GM19240 (cell line): ENCODE data around the gene ATAD1.
"Not testable (repeated sequence)": the region's sequence is repeated elsewhere in the genome, so short reads cannot be mapped to it uniquely, and the experiment has no call there.

Source experiments
- DNase-seq: peaks from one replicate; pipeline ENCODE4 v3.0.0; 2011; ENCODE audit warnings: low spot score; ENCODE audit not compliant: insufficient read length

The ATAD1 gene

GRCh38 chr10:87803328-87803727 lies 14.7 kb downstream of the ATAD1 start:
- no peak for DNase-seq

GRCh38 chr10:87801813-87802435 lies 16.1 kb downstream of the ATAD1 start:
- not testable (repeated sequence) for DNase-seq

- no peak for DNase-seq
These were observed 18.2 kb downstream of the ATAD1 start for GRCh38 chr10:87799860-87800259.

- DNase-seq, result no peak
These were observed 19.9 kb downstream of the ATAD1 start for GRCh38 chr10:87798082-87798481.

- no peak for DNase-seq
These were observed 23.7 kb downstream of the ATAD1 start for GRCh38 chr10:87794285-87794684.

- DNase-seq, result no peak
These were observed 27.8 kb downstream of the ATAD1 start for GRCh38 chr10:87790185-87790584.

- DNase-seq, result no peak
These were observed 31.6 kb downstream of the ATAD1 start for GRCh38 chr10:87786421-87786820.

GRCh38 chr10:87782721-87783120 lies 35.3 kb downstream of the ATAD1 start:
- DNase-seq, result no peak

GRCh38 chr10:87781545-87781944 lies 36.5 kb downstream of the ATAD1 start:
- DNase-seq, result no peak

- DNase-seq, result no peak
These were observed 41.7 kb downstream of the ATAD1 start for GRCh38 chr10:87776328-87776727.

- no peak for DNase-seq
These were observed 42.3 kb downstream of the ATAD1 start for GRCh38 chr10:87775766-87776165.

- no peak for DNase-seq
These were observed 46.0 kb downstream of the ATAD1 start for GRCh38 chr10:87771871-87772500.

GRCh38 chr10:87767253-87767652 lies 50.8 kb downstream of the ATAD1 start:
- no peak for DNase-seq

GRCh38 chr10:87765666-87766376 lies 52.2 kb downstream of the ATAD1 start:
- no peak for DNase-seq

GRCh38 chr10:87764072-87764934 lies 53.7 kb downstream of the ATAD1 start:
- DNase-seq, result no peak

GRCh38 chr10:87763086-87763861 lies 54.8 kb downstream of the ATAD1 start:
- no peak for DNase-seq

- no peak for DNase-seq
These were observed 56.1 kb downstream of the ATAD1 start for GRCh38 chr10:87761892-87762291.

- no peak for DNase-seq
These were observed 56.9 kb downstream of the ATAD1 start for GRCh38 chr10:87761153-87761552.

GRCh38 chr10:87760195-87760905 lies 57.7 kb downstream of the ATAD1 start:
- no peak for DNase-seq

- DNase-seq, result no peak
These were observed 58.5 kb downstream of the ATAD1 start for GRCh38 chr10:87759551-87759950.
